ENCODE results near the gene SP8. TPM values are rescaled to one million over a fixed set of nuclear protein-coding genes. Genes with fewer than 3 reads are reported as not detected.
"Not testable (repeated sequence)": the region's sequence is repeated elsewhere in the genome, so short reads cannot be mapped to it uniquely, and the experiment has no call there.

SP8 gene
- total RNA-seq, 1 donor from 2014 or later, result not detected

GRCh38 chr7:20831451-20831850 lies 44.8 kb upstream of the SP8 start:
- no peak for DNase-seq (ENCODE audit: extremely low spot score, unreplicated experiment)
- Mint-ChIP-seq H3K27me3 (ENCODE audit: unreplicated experiment) (no peaks in the 10 kb centered on the region), H3K36me3 (ENCODE audit: unreplicated experiment) (no peaks in the 10 kb centered on the region), H3K27ac (ENCODE audit: unreplicated experiment) (no peak overlapping the region), H3K4me3 (ENCODE audit: unreplicated experiment) (no peak overlapping the region), H3K4me1 (ENCODE audit: unreplicated experiment) (no peaks in the 10 kb centered on the region), H3K9me3 (ENCODE audit: unreplicated experiment) (peaks cover 12% of the 10 kb centered on the region)
- no peak for TF ChIP-seq CTCF (IDR thresholded peaks at IDR 0.05)

- H3K9me3 Mint-ChIP-seq (ENCODE audit: unreplicated experiment), result peaks cover 8% of the 10 kb centered on the region
These were observed 42.3 kb upstream of the SP8 start for GRCh38 chr7:20828947-20829346.

GRCh38 chr7:20827172-20827571 lies 40.5 kb upstream of the SP8 start:
- Mint-ChIP-seq H3K9me3 (ENCODE audit: unreplicated experiment) (peaks cover 8% of the 10 kb centered on the region), H3K4me3 (ENCODE audit: unreplicated experiment) (no peak overlapping the region), H3K27ac (ENCODE audit: unreplicated experiment) (no peak overlapping the region), H3K36me3 (ENCODE audit: unreplicated experiment) (no peaks in the 10 kb centered on the region), H3K27me3 (ENCODE audit: unreplicated experiment) (no peaks in the 10 kb centered on the region), H3K4me1 (ENCODE audit: unreplicated experiment) (no peaks in the 10 kb centered on the region)
- no peak for TF ChIP-seq CTCF (IDR thresholded peaks at IDR 0.05)
- no peak for DNase-seq (ENCODE audit: extremely low spot score, unreplicated experiment)

More at GRCh38 chr7:20828947-20829346, 42.3 kb upstream of the SP8 start:
- TF ChIP-seq CTCF (IDR thresholded peaks at IDR 0.05), result no peak
- H3K4me3 Mint-ChIP-seq (ENCODE audit: unreplicated experiment), result no peak overlapping the region
- no peaks in the 10 kb centered on the region for H3K36me3 Mint-ChIP-seq (ENCODE audit: unreplicated experiment)
- no peaks in the 10 kb centered on the region for H3K4me1 Mint-ChIP-seq (ENCODE audit: unreplicated experiment)
- DNase-seq (ENCODE audit: extremely low spot score, unreplicated experiment), result no peak
- no peaks in the 10 kb centered on the region for H3K27me3 Mint-ChIP-seq (ENCODE audit: unreplicated experiment)
- H3K27ac Mint-ChIP-seq (ENCODE audit: unreplicated experiment), result no peak overlapping the region

GRCh38 chr7:20826243-20826642 lies 39.6 kb upstream of the SP8 start:
- H3K36me3 Mint-ChIP-seq (ENCODE audit: unreplicated experiment), result no peaks in the 10 kb centered on the region
- no peaks in the 10 kb centered on the region for H3K27me3 Mint-ChIP-seq (ENCODE audit: unreplicated experiment)
- no peak for DNase-seq (ENCODE audit: extremely low spot score, unreplicated experiment)
- no peak overlapping the region for H3K27ac Mint-ChIP-seq (ENCODE audit: unreplicated experiment)
- no peaks in the 10 kb centered on the region for H3K4me1 Mint-ChIP-seq (ENCODE audit: unreplicated experiment)
- H3K4me3 Mint-ChIP-seq (ENCODE audit: unreplicated experiment), result no peak overlapping the region
- H3K9me3 Mint-ChIP-seq (ENCODE audit: unreplicated experiment), result peaks cover 5% of the 10 kb centered on the region
- TF ChIP-seq CTCF (IDR thresholded peaks at IDR 0.05), result no peak

GRCh38 chr7:20825555-20825954 lies 38.9 kb upstream of the SP8 start:
- H3K4me3 Mint-ChIP-seq (ENCODE audit: unreplicated experiment), result no peak overlapping the region
- no peaks in the 10 kb centered on the region for H3K36me3 Mint-ChIP-seq (ENCODE audit: unreplicated experiment)
- DNase-seq (ENCODE audit: extremely low spot score, unreplicated experiment), result no peak
- H3K4me1 Mint-ChIP-seq (ENCODE audit: unreplicated experiment), result no peaks in the 10 kb centered on the region
- peaks cover 5% of the 10 kb centered on the region for H3K9me3 Mint-ChIP-seq (ENCODE audit: unreplicated experiment)
- TF ChIP-seq CTCF (IDR thresholded peaks at IDR 0.05), result no peak
- no peak overlapping the region for H3K27ac Mint-ChIP-seq (ENCODE audit: unreplicated experiment)
- H3K27me3 Mint-ChIP-seq (ENCODE audit: unreplicated experiment), result no peaks in the 10 kb centered on the region

GRCh38 chr7:20821390-20821789 lies 34.7 kb upstream of the SP8 start:
- H3K27me3 Mint-ChIP-seq (ENCODE audit: unreplicated experiment); H3K9me3 Mint-ChIP-seq (ENCODE audit: unreplicated experiment); H3K36me3 Mint-ChIP-seq (ENCODE audit: unreplicated experiment); H3K4me3 Mint-ChIP-seq (ENCODE audit: unreplicated experiment); H3K4me1 Mint-ChIP-seq (ENCODE audit: unreplicated experiment); DNase-seq (ENCODE audit: extremely low spot score, unreplicated experiment); H3K27ac Mint-ChIP-seq (ENCODE audit: unreplicated experiment): not testable (repeated sequence)
